HG02571 (cell line): ENCODE data around the gene EN1.

Experiments used
- ATAC-seq: cut with Tn5 transposase; IDR thresholded peaks from one replicate; pipeline ENCODE4 v1.9.1; 2021; ENCODE audit warnings: mild to moderate bottlenecking, moderate library complexity; ENCODE audit not compliant: unreplicated experiment

Gene EN1

GRCh38 chr2:118823633-118824032, 23.8 kb downstream of the EN1 start:
- ATAC-seq = no peak

GRCh38 chr2:118822572-118822971, 24.9 kb downstream of the EN1 start:
- ATAC-seq = no peak

GRCh38 chr2:118822015-118822414, 25.4 kb downstream of the EN1 start:
- no peak for ATAC-seq

GRCh38 chr2:118817469-118817868, 30.0 kb downstream of the EN1 start:
- ATAC-seq = no peak

GRCh38 chr2:118816669-118817068, 30.8 kb downstream of the EN1 start:
- ATAC-seq = no peak

GRCh38 chr2:118815731-118816130, 31.7 kb downstream of the EN1 start:
- no peak for ATAC-seq

GRCh38 chr2:118815314-118815713, 32.1 kb downstream of the EN1 start:
- ATAC-seq = no peak

- no peak for ATAC-seq
Observed at GRCh38 chr2:118814368-118814767, 33.1 kb downstream of the EN1 start.

GRCh38 chr2:118813601-118814339, 33.7 kb downstream of the EN1 start:
- ATAC-seq = no peak

GRCh38 chr2:118813111-118813510, 34.3 kb downstream of the EN1 start:
- no peak for ATAC-seq

- ATAC-seq = no peak
Observed at GRCh38 chr2:118812552-118812951, 34.9 kb downstream of the EN1 start.

GRCh38 chr2:118811514-118812115, 35.8 kb downstream of the EN1 start:
- no peak for ATAC-seq

GRCh38 chr2:118810766-118811165, 36.7 kb downstream of the EN1 start:
- no peak for ATAC-seq

GRCh38 chr2:118808429-118808809, 39.0 kb downstream of the EN1 start:
- no peak for ATAC-seq

- ATAC-seq = no peak
Observed at GRCh38 chr2:118807668-118808428, 39.6 kb downstream of the EN1 start.

GRCh38 chr2:118806797-118807667, 40.4 kb downstream of the EN1 start:
- ATAC-seq = no peak

- ATAC-seq = no peak
Observed at GRCh38 chr2:118805064-118805690, 42.3 kb downstream of the EN1 start.

GRCh38 chr2:118803012-118803411, 44.4 kb downstream of the EN1 start:
- ATAC-seq = no peak

- no peak for ATAC-seq
Observed at GRCh38 chr2:118801151-118801550, 46.3 kb downstream of the EN1 start.

- ATAC-seq = no peak
Observed at GRCh38 chr2:118800736-118801135, 46.7 kb downstream of the EN1 start.

- no peak for ATAC-seq
Observed at GRCh38 chr2:118794546-118794945, 52.9 kb downstream of the EN1 start.
